ENCODE results near the gene ARMC2.

The ARMC2 gene

DNA sequence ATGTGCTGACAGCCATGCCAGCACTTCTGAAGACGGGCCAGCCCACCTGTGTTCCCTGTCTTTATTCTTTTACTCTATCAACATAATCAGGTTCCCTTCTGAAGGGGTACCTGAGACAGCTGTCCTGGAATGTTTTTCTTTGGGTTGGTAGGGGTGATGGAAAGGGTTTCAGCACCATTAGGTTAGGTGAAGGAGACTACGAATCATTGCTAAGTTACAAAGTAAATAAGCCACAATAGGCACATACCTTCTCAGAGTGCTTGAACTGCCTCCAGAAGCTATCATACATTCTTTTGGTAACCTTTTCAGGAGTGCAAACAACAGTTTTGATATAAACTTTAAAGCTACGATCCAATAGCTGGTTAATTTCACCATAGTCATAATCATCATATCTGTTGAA lies 140.1 kb downstream of the ARMC2 start:
- DNase-seq (ENCODE audit: low read depth): no peak

DNA sequence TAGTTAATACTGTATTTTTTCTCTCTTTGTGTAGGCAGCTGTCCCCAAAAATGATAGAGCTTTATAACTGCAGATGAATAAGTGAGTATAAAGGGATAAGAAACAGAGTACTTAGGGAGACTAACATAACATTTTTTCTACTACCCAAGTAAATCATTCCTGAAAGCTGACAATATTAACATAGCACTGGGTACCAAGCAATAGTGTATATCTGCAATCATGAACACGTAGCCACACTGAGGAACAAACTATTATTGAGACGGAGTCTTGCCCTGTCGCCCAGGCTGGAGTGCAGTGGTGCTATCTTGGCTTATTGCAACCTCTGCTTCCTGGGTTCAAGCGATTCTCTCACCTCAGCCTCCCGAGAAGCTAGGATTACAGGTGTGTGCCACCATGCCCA lies 140.5 kb downstream of the ARMC2 start:
- no peak for DNase-seq (ENCODE audit: low read depth)

DNA sequence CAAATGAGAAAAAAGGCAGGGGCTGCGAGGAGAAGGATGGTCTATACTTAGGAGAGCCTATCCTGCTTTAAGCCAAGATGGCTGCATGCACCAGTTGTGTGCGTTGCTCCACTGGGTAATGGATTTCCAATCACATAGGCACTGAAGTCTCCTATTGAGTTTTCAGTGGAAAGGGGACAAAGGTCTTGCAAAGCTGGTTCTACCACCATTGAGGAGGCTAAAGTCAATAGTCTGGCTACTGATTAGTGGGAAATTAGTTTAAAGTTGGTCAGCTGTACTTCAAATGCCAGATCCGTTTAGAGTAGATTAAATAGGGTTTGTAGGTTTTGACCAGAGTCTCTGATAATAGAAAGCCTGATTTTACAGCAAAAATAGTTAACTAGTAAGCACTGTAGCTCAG lies 141.5 kb downstream of the ARMC2 start:
- DNase-seq (ENCODE audit: low read depth): no peak

DNA sequence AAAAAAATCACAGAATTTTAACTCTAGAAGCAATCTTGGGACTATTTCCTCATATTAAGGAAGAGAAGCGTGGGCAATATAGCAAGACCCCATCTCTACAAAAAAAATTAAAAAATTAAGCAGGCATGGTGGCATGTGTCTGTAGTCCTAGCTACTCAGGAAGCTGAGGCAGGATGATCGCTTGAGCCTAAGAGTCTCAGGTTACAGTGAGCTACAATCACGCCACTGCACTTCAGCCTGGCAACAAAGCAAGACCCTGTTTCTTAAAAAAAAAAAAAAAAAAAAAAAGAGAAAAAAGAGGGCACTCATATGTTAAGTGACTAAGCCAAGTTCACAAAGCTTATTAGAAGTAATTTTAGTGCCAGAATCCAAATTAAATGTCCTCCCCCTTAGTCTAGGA lies 145.7 kb downstream of the ARMC2 start:
- no peak for DNase-seq (ENCODE audit: low read depth)

DNA sequence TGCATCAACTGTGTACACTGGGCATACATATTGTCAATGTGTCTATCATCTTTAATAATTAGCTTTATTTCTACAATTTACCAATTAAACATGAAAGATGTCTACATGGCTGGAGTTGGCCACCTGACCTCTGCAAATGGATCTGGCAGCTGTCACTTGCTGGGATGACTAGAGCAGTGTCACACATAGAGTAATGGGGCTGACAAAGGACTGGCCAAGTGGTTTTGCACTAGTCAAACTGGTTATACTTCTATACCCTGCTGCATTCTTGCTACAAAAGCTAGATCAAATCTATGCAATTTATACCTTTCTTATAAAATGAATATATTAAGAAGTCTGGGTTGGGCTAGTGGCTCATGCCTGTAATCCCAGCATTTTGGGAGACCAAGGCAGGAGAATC lies 147.1 kb downstream of the ARMC2 start:
- no peak for DNase-seq (ENCODE audit: low read depth)

DNA sequence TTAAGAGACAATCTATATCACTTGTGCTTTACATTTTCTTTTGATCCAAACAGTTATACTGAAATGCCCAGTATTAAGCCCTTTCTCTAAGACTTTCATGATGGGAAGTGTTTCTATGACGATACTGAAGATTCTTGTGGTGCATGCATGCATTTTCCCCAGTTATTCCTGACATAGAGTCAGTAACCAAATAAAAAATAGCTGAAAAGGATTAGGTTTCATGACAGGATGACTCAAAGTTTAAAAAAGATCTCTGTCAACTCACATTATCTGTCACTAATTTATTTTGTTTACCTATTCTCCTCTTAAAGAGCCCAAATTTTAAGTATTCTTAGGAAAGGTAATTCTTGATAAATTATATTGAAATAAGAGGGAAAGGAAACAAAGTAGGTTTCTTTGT lies 148.0 kb downstream of the ARMC2 start:
- DNase-seq (ENCODE audit: low read depth): no peak

DNA sequence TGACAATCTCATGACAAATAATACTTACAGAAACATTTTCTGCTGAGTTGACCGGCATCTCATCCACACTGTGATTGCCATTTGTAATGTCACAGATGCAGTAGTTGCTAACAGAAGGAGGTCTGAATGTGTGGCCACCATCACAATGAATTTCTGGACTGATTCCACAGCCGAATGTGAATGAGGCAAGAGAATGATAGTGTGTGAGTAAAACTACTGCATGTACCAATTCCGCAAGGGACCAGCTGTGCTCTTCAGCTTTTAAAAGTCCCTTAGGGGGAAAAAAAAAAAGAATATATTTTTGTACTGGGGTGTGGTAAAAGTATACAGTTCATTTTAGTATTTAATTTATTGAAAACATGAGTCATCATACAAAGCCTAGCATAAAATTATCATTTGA lies 150.3 kb downstream of the ARMC2 start:
- DNase-seq (ENCODE audit: low read depth): no peak

DNA sequence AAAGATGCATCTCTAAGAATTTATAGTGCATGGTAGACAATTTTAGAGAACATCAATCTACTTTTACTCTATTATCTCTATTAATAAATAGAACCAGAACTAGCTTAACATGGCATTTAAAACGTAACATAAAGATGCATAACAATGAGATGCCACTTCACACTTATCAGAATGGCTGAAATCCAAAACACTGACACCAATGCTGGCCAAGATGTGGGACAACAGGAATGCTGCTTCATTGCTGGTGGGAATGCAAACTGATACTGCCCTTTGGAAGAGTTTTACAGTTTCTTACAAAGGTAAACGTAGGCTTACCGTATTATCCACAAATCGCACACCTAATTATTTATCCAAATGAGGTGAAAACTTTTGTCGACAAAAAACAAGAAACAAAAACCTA lies 151.2 kb downstream of the ARMC2 start:
- DNase-seq (ENCODE audit: low read depth): no peak

DNA sequence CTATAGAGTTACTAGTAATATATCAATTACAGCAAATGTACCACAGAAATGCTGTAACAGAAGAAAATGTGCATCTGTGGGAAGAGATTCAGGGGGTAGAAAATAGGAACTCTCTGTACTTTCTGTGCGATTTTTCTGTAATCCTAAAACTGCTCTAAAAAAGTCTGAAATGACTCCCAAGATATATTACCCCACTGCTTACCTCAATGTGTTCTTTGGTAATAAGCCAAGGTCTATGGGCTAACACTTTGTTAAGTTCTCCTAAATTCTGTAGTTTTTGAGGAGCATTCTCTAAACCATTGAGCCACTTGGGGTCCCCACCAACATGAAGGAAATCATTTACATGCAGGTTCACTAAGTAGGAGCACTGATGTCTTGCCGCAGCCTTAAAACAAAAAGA lies 152.1 kb downstream of the ARMC2 start:
- DNase-seq (ENCODE audit: low read depth): peak; percentile 42

DNA sequence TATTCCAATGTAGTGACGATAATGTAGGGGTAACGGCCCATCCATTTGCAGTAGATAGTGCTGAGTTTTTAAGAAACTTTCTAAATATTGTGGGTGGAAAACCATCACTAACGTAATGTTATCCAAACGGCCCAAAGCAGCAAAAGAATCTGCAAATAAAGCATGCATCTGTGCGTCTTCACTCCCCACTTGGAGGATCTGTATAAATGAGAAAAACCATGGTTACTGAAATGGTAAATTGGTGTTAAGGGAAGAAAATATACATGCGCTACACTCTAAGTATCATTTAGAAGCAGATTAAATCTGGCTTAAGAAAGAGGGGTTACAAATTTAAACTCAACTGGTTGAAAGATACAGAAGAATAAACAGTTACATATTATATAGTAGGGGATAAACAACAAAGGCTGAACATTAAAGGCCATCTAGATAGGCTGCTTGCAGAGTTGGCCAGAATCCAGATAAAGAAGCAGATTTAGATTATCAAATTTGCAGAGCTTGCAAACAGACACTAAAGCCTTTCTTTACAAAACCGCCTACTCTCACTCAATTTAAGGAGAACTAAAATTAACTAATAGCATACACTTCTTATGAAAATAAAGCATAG lies 153.2 kb downstream of the ARMC2 start:
- peak; percentile 27 for DNase-seq (ENCODE audit: low read depth)

DNA sequence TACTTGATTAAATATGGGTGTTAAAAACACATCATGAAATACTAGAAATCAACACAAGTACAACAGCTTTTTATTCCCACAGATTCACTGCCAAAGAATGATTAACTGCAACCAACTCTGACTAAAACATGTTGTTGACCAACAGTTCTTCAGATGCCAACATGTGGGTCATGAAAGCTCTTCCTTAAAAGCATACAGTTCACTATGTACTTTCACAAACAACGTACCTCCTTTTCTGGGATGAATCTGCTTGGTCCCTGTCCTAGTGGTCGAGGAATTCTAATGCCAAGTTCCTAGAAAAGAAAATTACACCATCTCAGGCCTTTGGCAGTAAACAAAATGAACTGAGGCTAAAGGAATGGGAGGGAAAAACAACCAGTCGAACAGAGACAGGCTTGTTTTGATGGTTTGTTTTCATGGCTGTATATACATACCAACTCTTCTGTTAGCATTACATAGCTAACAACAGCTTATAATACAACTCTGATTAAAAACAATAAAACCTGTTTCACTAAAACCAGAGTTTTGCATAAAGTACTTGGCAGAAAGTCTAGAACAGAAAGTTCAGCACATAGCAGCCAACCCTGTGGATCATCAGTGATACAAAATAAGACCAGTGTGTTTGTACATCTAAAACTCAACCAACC lies 154.0 kb downstream of the ARMC2 start:
- DNase-seq (ENCODE audit: low read depth): peak; percentile 96

DNA sequence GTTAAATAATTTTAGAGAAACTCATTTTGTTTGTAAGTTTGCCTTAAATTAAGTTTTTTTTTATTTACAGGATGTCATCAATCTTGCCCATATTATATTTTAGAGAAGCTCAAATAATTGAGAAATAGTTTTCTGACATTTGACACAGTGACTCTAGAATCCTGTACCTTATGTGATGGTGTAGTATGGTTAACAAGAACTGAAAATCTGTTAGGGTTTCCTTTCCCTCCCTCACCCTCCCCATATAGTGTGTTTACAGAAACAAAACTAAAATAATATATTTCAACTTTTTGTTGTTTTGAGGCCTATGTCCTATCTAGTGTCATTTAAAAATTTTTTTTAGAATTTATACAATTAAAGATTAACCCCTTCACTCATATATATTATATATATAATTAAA lies 154.7 kb downstream of the ARMC2 start:
- no peak for DNase-seq (ENCODE audit: low read depth)

DNA sequence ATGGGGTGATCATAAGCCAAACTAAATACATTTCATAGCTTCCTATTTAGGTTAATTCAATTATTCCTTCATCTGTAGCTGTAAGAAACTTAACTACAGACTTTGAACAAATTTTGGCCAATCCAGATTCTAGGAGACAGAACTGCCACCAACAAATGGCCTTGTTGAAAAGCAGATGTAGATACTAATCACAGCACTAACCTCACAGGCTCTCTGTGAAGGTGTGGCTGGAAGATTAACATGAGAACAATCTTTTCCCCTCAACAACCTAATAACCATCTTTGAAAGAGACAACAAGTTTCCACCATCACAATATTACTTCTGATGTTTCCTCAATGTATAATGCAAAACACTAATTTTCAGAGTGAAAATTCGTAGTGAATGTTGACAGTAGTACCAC lies 158.6 kb downstream of the ARMC2 start:
- DNase-seq (ENCODE audit: low read depth): no peak

DNA sequence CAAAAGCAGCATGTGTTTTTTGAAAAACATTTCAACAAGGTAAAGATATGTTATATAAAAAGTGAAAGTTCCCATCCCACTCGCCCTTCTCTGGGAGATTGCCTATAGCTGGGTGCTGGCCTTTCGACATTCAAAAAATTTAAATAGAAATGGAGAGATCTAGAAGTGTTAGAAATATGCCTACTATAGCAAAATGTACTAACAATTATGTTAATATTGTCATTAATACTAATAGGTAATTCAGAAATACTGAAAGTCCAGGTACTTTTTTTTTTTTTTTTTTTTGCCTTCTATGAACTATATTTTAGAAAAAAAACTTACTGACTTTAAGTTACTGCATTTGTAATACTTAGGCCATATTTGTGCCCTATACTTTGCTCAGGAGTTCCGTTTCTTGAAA lies 159.3 kb downstream of the ARMC2 start:
- DNase-seq (ENCODE audit: low read depth): no peak

DNA sequence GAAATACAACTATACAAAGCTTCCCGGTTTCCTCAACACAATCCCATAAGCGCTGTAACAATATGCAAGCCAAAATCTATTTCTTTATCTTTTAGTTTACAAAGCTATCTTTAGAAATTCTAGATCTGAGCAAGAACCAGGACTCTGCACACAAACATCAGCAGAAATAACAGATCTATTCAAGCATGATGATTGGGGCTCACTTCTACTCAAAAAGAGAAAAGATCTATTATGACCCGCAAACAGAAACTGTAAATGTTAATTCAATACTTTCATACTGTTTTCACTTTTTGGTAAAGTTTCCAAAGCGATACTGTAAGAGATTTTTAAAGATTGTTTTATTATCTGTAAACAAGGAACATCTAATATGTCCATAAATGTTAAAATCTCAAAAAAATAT lies 159.8 kb downstream of the ARMC2 start:
- no peak for DNase-seq (ENCODE audit: low read depth)

DNA sequence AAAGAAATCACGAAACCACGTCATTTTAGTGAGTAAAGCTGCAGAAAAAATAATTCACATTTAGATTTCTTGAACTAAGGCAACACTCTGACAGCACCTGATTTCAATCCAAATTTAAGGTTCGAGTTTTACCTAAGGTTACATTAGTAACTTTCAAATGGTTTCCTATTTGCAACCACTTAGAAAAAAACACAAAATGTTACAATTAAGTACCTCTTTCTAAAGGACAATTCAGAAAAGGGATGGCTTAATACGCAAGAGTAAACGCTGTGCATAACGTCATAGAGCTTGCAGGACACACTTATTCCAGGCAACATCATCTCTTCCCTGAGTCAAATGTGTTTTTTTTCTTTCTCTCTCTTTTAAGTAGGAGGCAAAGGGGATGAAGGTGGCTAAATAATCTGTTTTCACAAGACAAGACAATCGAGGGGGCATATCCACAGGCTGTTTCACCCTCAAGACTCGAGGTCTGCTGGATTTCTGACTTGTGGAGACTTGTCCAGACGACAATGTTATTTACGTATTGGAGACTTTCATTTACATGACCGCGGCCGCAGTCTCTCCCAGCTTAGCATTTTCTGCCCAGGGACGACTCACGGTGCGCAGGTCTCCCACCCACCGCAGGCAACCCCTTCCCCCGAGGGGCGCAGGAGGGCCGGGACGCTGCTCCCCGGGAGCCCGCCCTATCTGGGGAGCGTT lies 160.5 kb downstream of the ARMC2 start:
- DNase-seq (ENCODE audit: low read depth): peak; percentile 52

DNA sequence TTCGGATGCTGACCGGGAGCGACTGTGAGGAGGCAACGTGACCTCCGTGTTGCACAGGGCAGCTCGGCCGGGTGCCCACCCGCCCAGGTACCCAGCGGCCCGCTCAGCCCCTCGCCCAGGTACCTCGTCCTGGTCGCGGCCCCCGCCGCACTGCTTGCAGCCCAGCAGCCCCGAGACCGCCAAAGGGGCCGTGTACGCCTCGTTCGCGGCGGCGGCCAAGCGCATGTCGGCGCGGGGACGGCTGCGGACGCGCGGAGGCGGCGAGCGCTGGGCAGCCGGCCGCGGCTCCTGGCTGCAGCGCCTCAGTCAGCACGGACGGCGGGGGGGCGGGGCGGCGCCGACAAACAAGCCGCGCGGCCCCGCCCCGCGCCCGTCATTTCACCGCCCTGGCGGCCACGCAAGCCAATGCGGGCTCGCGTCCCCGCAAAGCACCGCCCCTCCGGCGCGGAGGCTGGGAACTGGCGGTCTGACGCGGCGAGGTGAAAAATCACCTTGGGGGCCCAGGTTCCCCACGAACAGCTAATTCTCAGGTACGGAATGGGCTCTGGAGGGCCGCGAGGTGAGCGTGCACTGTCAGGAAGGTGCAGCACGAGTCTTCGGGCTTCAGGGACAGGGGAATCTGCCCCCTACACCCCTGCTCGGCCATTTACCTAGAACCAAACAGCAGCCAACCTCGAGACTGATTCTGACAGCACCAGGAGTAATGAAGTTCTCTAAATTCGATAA lies 161.2 kb downstream of the ARMC2 start:
- DNase-seq (ENCODE audit: low read depth): peak; percentile 75

DNA sequence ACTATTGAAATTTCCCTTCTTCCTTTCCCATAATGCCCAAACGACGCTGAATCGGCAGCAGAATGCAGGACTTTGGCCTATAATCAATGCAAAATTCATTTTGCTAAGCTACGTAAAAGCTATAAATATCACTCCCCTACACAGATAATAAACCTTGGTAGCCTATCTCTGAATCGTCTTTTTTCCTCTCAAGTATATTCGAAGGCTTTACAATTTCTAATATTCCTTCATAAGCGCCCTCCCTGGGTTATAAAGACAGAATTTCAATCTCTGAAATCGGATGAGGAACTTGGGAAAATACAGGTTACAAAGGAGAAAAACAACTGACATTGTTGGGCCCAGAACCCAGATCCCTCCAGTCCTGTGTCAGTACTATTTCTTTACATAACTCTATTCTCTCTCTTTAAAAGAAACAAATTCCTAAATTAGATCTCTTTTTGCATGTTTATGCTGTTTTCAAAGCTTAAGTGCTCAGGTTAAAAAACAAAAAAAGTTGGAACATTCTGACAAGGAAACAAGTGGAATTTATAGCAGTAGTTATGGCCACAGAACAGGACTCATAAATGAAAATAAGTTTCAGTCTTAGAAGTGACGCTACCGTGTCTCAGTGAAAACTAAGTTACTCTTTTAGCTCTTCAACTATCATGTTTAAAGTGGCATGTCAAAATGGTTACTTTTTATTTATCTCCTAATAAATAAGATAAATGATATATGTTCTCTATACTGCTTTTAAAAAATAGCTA lies 161.9 kb downstream of the ARMC2 start:
- DNase-seq (ENCODE audit: low read depth): no peak

DNA sequence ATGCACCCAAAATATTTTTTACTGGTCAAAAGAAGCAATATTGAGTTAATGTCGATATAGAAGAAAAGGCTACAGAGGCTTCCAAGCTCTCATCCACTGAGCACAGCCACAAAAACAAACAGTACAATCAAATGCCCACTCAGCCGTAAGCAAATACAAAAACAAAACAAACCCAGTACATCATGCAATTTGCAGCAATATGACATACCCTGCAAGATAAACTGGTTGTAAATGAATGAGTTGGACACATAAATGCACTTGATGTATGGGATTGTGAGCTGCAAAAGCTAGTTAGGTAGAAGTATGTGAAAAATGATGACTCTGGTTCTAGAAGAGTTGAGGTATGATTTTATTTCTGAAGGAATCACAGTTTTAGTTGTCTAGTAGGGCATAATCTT lies 162.5 kb downstream of the ARMC2 start:
- DNase-seq (ENCODE audit: low read depth): no peak

DNA sequence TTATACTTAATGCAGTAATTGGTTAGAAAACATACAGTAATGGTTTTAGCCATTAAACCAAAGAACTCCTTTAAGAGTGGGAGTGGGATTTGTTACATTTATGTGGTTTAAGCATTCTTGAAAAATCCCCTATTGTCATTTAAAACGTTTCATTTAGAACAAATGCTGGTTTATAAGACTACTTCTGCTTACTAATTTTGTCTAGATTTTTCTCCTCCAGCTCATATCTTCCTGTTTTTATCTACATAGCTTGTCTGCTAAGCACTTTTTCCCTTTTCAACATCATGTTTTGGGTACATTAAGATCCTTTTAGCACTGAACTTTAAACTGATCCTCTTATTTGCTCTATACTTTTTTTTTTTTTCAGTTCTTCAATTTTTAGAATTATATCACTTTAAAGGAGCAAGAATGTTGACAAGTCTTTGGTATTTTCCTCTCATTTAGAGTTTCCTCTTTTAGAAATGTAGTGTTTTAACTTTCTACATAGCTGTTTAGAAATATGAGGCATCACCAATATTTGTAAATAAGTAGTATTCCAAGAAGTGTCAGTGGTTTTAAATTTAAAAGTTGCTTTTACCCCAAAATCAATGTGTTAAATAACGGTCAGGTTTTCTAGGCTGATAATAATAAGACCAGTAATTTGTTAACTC lies 165.6 kb downstream of the ARMC2 start:
- DNase-seq (ENCODE audit: low read depth): no peak

DNA sequence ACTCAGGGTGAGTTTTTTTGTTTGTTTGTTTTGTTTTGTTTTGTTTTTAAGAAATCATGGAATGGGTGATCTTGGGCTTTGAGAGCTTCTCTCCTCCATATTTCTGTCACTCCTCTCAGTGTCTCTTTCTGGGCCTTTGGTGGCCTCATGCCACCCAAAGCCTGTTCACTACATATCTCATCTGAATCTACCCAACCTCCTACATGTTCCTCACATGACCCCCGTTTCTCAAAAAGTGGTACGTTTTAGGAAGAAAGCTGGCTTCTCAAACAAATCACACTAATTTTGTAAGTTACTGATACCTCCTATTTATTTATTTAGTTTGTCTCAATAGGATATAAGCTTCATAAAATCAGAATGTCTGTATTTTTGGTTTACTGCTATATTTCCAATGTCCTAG lies 166.4 kb downstream of the ARMC2 start:
- no peak for DNase-seq (ENCODE audit: low read depth)

DNA sequence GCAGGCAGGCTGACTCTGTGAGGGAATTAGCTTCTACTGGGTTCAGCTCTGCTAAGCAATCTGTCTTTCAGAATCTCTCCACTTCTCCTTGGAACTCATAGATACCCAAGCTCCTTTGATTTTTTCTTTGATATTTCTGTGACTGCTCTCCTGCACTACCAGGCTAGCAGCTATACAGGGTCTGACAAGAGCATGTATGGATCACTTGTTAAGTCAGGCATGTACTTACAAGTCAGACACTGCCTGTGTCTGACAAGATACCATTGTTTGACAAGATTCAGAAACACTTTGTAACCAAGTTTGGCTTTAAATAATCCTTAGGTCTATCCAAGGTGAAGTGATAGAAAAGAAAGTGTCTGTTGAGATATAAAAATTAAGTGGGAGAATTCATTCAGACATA lies 167.0 kb downstream of the ARMC2 start:
- DNase-seq (ENCODE audit: low read depth): no peak
